Endothelial cell of umbilical vein (primary cell): ENCODE results near the gene CADPS.

Source experiments
- EZH2 ChIP-seq: IDR thresholded peaks from 2 replicates; pipeline ENCODE4 v1.6.1; 2012; ENCODE audit warnings: borderline replicate concordance, low read depth, mild to moderate bottlenecking, moderate library complexity, low read length, inconsistent platforms; ENCODE audit not compliant: severe bottlenecking
- FOS ChIP-seq: IDR thresholded peaks from 2 replicates; pipeline ENCODE4 v1.6.1; 2011; ENCODE audit warnings: mild to moderate bottlenecking, low read length, moderate library complexity, borderline replicate concordance; ENCODE audit not compliant: insufficient read depth
- MYC ChIP-seq: IDR thresholded peaks from one replicate; pipeline ENCODE4 v1.6.1; 2011; ENCODE audit warnings: mild to moderate bottlenecking, low read depth, low read length
- POLR2AphosphoS5 ChIP-seq: IDR thresholded peaks from 2 replicates; pipeline ENCODE4 v1.6.1; 2012; ENCODE audit warnings: low read depth, mild to moderate bottlenecking, control low read depth, low read length, moderate library complexity; ENCODE audit not compliant: insufficient read depth
- TF ChIP-seq, protein P1 (sequence below), 2 donors: IDR thresholded peaks; 1 replicate in 1 of 2; 2 replicates in 1 of 2; pipeline ENCODE4 v1.5.1; 2011; ENCODE audit warnings: low read length in 2 of 2, mild to moderate bottlenecking in 2 of 2, moderate library complexity in 2 of 2, control low read depth in 1 of 2, inconsistent platforms in 1 of 2, low read depth in 1 of 2; ENCODE audit not compliant: insufficient read depth in 1 of 2; ENCODE audit errors: extremely low read depth in 1 of 2
- TF ChIP-seq, protein P2 (sequence below): IDR thresholded peaks from 2 replicates; pipeline ENCODE4 v1.6.1; 2011; ENCODE audit not compliant: insufficient read depth, insufficient read length

DNA sequence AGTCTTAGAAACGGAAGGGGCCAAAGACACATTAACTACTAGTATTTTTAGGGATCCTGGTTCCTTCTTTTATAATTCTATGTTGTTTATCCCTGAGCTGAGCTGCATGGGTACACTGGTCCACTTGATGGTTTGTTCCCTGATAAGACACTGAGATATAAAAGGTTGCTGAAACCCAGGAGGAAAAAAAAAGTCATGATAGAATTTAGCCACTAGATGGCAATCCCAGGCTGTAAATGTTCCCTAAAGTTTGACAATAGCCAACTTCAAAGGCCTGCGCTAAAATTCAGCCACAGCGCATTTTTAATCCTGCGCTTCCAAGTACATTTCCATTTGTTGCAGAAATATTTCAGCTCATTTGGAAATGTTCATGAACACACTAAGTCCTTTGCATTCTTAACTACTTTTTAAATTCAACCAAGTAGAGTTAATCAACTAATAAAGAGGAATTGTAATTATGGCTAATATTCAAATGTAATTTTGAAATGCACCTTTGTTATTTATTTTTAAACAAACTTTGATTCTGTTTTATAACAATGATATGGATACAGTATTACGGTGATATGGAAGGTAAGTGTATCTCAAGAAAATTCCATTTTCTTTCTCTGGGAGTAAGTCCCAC is 252.6 kb downstream of the CADPS start:
- TF ChIP-seq POLR2AphosphoS5 (no peak), EZH2 (no peak), MYC (no peak), FOS (no peak)
- TF ChIP-seq, protein P1, sequence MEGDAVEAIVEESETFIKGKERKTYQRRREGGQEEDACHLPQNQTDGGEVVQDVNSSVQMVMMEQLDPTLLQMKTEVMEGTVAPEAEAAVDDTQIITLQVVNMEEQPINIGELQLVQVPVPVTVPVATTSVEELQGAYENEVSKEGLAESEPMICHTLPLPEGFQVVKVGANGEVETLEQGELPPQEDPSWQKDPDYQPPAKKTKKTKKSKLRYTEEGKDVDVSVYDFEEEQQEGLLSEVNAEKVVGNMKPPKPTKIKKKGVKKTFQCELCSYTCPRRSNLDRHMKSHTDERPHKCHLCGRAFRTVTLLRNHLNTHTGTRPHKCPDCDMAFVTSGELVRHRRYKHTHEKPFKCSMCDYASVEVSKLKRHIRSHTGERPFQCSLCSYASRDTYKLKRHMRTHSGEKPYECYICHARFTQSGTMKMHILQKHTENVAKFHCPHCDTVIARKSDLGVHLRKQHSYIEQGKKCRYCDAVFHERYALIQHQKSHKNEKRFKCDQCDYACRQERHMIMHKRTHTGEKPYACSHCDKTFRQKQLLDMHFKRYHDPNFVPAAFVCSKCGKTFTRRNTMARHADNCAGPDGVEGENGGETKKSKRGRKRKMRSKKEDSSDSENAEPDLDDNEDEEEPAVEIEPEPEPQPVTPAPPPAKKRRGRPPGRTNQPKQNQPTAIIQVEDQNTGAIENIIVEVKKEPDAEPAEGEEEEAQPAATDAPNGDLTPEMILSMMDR (IDR thresholded peaks at IDR 0.05; ENCODE audit: extremely low read depth in 1 of 2, insufficient read depth in 1 of 2, low read depth in 1 of 2, low read length in 2 of 2), result peak; percentile 56 to 58
- TF ChIP-seq, protein P2, sequence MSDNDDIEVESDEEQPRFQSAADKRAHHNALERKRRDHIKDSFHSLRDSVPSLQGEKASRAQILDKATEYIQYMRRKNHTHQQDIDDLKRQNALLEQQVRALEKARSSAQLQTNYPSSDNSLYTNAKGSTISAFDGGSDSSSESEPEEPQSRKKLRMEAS, result no peak
